ENCODE data around the gene ZNF217. TPM values are rescaled to one million over a fixed set of nuclear protein-coding genes. Genes with fewer than 3 reads are reported as not detected.

The ZNF217 gene
- total and polyA plus RNA-seq, 9 of the 15 experiments (the other 6 are each of a cell fraction or from before 2014, with no cell fraction given): 3.0 to 41.8 (median 16.8) TPM

GRCh38 chr20:53522026-53522425, 71.6 kb downstream of the ZNF217 start:
- H3K36me3 ChIP-seq (ENCODE audit: control insufficient read depth, insufficient read depth, low read length): no peaks in the 10 kb centered on the region
- peaks cover 10 to 29% of the 10 kb centered on the region in 2 experiments; a peak in 4 of 5 replicates for H3K27me3 ChIP-seq (ENCODE audit: control insufficient read depth in 2 of 2, insufficient read depth in 2 of 2, low read length in 2 of 2)
- CTCF ChIA-PET (ENCODE audit: low intra/inter-chr PET ratio): no interaction called here
- intact Hi-C loops (cut with micrococcal nuclease) (no loop called here), in situ Hi-C loops (cut with MboI) (no loop called here)
- no peak overlapping the region for H3K9ac ChIP-seq (ENCODE audit: insufficient read depth in 1 of 2, low read depth in 2 of 2, low read length in 2 of 2)
- no peak overlapping the region for H2AFZ ChIP-seq (ENCODE audit: low read depth, low read length)
- no peaks in the 10 kb centered on the region for H4K20me1 ChIP-seq (replicated peaks; ENCODE audit: control insufficient read depth, insufficient read depth, low read length)
- FAIRE-seq (no peak), DNase-seq (ENCODE audit: extremely low read depth in 1 of 4, low spot score in 3 of 4) (no peak), ATAC-seq (no peak)
- H3K27ac ChIP-seq (ENCODE audit: extremely low read depth, low read depth, low read length): no peak overlapping the region
- no peaks in the 10 kb centered on the region for H3K9me1 ChIP-seq (ENCODE audit: control insufficient read depth, insufficient read depth, low read length)
- no peak overlapping the region for H3K4me3 ChIP-seq
- no peaks in the 10 kb centered on the region; a peak in 2 of 5 replicates for H3K4me1 ChIP-seq (replicated peaks in 1 of 2; ENCODE audit: control insufficient read depth in 2 of 2, insufficient read depth in 2 of 2, low read length in 2 of 2)
- TF ChIP-seq STAT6 (CRISPR knock-in tag; IDR thresholded peaks at IDR 0.05) (no peak), POLR2H (tag; IDR thresholded peaks at IDR 0.05; ENCODE audit: low read depth) (no peak), ZNF780A (CRISPR knock-in tag; IDR thresholded peaks at IDR 0.05) (no peak), HES1 (IDR thresholded peaks at IDR 0.05; ENCODE audit: low read depth) (no peak), RBM14 (IDR thresholded peaks at IDR 0.05; ENCODE audit: borderline replicate concordance, insufficient read depth, low read depth, low read length) (no peak), NEUROD1 (IDR thresholded peaks at IDR 0.05; ENCODE audit: borderline replicate concordance, low read depth, low read length, partially characterized antibody) (no peak), BCOR (IDR thresholded peaks at IDR 0.05) (no peak), FOS (IDR thresholded peaks at IDR 0.05; ENCODE audit: extremely low read depth, insufficient read length) (no peak), ZNF354B (CRISPR knock-in tag; IDR thresholded peaks at IDR 0.05) (no peak), ZBTB34 (CRISPR knock-in tag; IDR thresholded peaks at IDR 0.05) (no peak), DPF2 (IDR thresholded peaks at IDR 0.05) (no peak), ZNF124 (CRISPR knock-in tag; IDR thresholded peaks at IDR 0.05) (no peak), TSC22D4 (tag; IDR thresholded peaks at IDR 0.05) (no peak), ZNF143 (CRISPR knock-in tag; IDR thresholded peaks at IDR 0.05) (no peak), RFX1 (IDR thresholded peaks at IDR 0.05) (no peak), TAF1 (IDR thresholded peaks at IDR 0.05; ENCODE audit: control insufficient read depth, extremely low read depth, insufficient read depth, low read length, severe bottlenecking) (no peak), ETV1 (tag; conservative IDR thresholded peaks at IDR 0.05; ENCODE audit: low read depth) (no peak), ZNF57 (CRISPR knock-in tag; IDR thresholded peaks at IDR 0.05) (no peak), HDAC1 (IDR thresholded peaks at IDR 0.05) (no peak)
- H3K9me3 ChIP-seq (replicated peaks; ENCODE audit: control insufficient read depth, insufficient read depth, low read depth, low read length): no peaks in the 10 kb centered on the region
- 0% methylated on average over 3 of the region's 3 CpGs for WGBS (ENCODE audit: insufficient coverage, low coverage, missing lambda C conversion rate)
- BruUV-seq (replicated peaks): no TSS peak
- POLR2A ChIA-PET: interaction anchor here (0.6 kb wide), 1 partner anchor 8 kb away, joined by 4 read pairs; no protein-coding TSS in a partner anchor
- H3K79me2 ChIP-seq (ENCODE audit: control insufficient read depth, insufficient read depth, low read length): no peaks in the 10 kb centered on the region
- H3K4me2 ChIP-seq (ENCODE audit: insufficient read depth, low read length): no peak overlapping the region
